Measurements from ENCODE around the gene JADE2. TPM values are rescaled to one million over a fixed set of nuclear protein-coding genes. Genes with fewer than 3 reads are reported as not detected.

The JADE2 gene
- total RNA-seq, 4 donors from 2014 or later = 51.7 to 116 (median 76.6) TPM

- TF ChIP-seq CTCF (IDR thresholded peaks at IDR 0.05) (no peak), POLR2A (IDR thresholded peaks at IDR 0.05) (no peak)
- Histone ChIP-seq H3K4me1 (peaks cover 0 to 20% of the 10 kb centered on the region in 2 donors), H3K36me3 (peaks cover 42 to 48% of the 10 kb centered on the region in 2 donors), H3K4me3 (replicated peaks in 1 of 3) (no peak overlapping the region), H3K27ac (no peak overlapping the region), H3K9me3 (no peaks in the 10 kb centered on the region), H3K27me3 (no peaks in the 10 kb centered on the region)
- intact Hi-C loops (cut with DNase I) = no loop called here
- no peak for DNase-seq
Observed at GRCh38 chr5:134537297-134537696, 11.8 kb downstream of the JADE2 start.

DNA sequence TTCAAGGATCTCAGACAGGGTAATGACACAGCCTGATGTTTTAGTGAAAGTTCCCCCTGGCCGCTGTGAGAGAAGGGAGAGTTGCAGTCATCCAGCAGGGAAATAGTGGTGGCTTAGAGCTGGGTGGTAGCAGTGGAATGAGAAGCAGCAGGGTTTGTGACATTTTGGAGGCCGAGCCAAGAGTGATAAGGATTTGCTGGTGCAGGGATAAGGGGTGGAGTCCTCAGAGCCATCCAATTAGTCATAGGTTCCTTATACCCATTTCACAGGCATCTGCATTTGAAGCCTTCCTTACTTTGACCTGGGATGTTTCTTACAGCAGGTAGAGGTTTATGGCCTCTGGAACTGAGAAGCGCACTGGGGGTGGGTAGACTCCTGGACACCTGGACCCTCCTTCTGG is 12.8 kb downstream of the JADE2 start:
- intact Hi-C loops (cut with DNase I) = no loop called here

DNA sequence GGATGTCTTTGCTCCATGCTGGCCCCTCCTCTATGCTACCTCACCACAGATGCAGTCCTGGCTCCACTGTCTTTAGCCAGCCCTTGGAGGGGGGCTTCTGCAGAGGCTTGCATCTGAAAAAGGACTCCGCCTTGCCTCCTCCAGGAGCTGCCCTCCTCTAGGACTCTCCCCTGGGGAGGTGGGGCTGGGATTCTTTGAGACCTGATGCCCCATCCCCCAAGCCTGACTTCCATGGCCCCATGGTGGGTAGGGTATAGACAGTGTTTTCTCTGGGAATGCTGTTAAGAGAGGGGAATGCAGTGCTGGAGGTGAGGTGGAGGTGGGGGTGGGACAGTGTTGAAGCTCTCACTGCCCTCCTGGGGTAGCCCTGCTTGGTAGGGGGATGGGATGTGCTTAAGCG is 14.3 kb downstream of the JADE2 start:
- Histone ChIP-seq H3K27me3 (no peaks in the 10 kb centered on the region), H3K36me3 (peaks cover 42 to 55% of the 10 kb centered on the region in 2 donors), H3K4me3 (replicated peaks in 1 of 3) (no peak overlapping the region), H3K9me3 (no peaks in the 10 kb centered on the region), H3K27ac (no peak overlapping the region), H3K4me1 (peaks cover 5 to 15% of the 10 kb centered on the region in 2 donors)
- DNase-seq = no peak
- TF ChIP-seq POLR2A (IDR thresholded peaks at IDR 0.05) (no peak), CTCF (IDR thresholded peaks at IDR 0.05) (no peak)
- intact Hi-C loops (cut with DNase I) = no loop called here
- 90 to 96% methylated on average over 2 of the region's 2 CpGs for WGBS, 2 donors

More for the DNA sequence above, 12.8 kb downstream of the JADE2 start:
- no peak for DNase-seq
- no peak overlapping the region for H3K4me3 ChIP-seq (replicated peaks in 1 of 3)
- H3K27me3 ChIP-seq = no peaks in the 10 kb centered on the region
- peaks cover 0 to 12% of the 10 kb centered on the region in 2 donors for H3K4me1 ChIP-seq
- H3K27ac ChIP-seq = no peak overlapping the region
- WGBS, 2 donors = 82 to 95% methylated on average over 3 of the region's 3 CpGs
- TF ChIP-seq CTCF (IDR thresholded peaks at IDR 0.05) = no peak
- no peak for TF ChIP-seq POLR2A (IDR thresholded peaks at IDR 0.05)
- H3K36me3 ChIP-seq = peaks cover 42 to 48% of the 10 kb centered on the region in 2 donors
- H3K9me3 ChIP-seq = no peaks in the 10 kb centered on the region

DNA sequence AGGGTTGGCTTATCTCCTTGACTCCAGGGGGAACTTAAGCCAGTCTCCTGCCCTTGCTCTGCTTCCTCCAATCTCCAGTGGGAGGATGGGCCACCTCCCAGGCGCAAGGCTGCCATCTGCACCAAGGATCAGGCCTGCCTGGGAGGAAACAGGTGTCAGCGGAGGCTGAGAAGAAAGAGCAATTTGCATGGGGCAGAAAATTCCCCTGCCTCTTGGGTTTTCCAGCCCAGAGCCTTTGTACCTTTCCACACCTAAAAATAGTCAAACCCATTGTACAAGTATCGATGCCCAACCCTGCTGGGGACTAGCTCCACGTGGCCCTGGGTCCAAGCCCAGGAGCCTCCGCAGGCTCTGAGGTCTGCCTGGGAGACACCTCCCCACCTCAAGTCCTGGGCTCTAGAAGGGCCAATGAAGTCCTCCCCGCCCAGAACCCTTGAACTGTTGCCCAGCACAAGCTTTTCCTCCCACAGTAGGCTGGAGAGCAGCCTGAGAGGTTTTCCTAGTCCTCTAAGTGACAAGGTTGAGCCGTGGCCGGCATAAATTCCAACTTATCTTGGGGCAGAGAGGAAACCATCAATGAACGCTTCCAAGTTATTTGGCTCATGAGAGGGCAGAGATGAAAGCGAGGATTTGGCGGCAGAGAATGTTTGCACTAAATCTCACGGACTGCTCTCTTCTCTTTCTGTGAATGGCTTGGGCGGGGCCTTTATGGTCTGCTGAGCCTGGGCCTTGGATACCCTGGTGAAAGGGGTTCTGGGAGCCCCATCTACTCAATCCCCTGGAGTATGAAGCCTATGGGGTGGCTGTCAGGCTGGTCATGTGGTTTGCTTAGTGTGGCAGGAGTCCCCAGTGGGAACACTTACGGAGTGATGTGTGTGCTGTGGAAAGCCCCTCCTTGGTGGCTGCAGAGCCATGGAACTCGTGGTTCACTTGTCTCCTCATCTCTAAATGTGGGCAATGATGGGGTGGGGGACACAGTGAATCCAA is 15.6 kb downstream of the JADE2 start:
- Histone ChIP-seq H3K36me3 (peaks cover 45 to 52% of the 10 kb centered on the region in 2 donors), H3K4me1 (peaks cover 5 to 16% of the 10 kb centered on the region in 2 donors)
- 76 to 81% methylated on average over 15 of the region's 15 CpGs for WGBS, 2 donors

More for the DNA sequence above, 15.6 kb downstream of the JADE2 start:
- H3K9me3 ChIP-seq = no peaks in the 10 kb centered on the region
- intact Hi-C loops (cut with DNase I) = no loop called here
- no peak overlapping the region for H3K4me3 ChIP-seq (replicated peaks in 1 of 3)
- H3K27ac ChIP-seq = no peak overlapping the region
- peak in 1 of 2 donors; percentile 30 for DNase-seq
- TF ChIP-seq CTCF (IDR thresholded peaks at IDR 0.05) (no peak), POLR2A (IDR thresholded peaks at IDR 0.05) (no peak)
- no peaks in the 10 kb centered on the region for H3K27me3 ChIP-seq
